ENCODE data around the gene HOXB4.

Gene HOXB4

DNA sequence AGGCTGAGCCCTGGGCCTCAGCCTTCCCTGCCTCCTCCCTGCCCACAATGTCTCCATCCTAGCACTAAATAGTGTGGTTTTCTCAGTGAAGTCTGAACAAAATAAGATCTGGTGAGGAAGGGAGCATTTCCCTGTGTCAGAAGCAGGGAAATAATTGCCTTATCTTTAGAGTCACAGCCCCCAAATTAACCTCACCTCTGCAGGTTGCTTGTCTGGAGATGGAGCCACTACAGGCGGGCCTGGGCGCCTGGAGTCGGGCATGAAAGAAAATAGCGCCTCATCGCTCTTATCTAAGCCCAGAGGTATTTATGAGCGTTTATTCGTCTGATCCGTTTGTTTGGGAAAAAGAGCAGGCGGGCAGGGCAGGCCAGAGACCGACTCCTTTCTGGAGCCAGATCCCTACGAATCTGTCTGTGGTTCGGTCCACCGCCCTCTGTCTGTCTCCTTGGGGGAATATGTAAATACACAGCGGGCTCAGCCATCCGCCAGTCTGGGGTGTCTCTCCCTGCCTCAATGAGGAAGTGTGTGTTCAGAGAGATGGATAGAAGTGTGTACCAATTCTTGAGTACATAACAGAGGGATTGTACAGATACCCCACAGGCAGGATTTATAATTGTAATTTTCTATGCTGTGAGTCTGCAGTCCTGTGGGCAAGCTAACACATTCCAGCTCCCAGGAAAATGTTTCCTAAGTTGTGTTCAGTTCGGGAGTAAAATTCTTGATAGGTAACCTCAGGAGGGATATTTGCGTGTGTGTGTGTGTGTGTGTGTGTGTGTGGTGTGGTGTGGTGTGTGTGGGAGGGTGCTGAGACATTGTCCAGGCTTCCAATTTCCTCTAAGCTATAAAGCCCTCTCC lies 22.3 kb upstream of the HOXB4 start:
- no peak for DNase-seq

DNA sequence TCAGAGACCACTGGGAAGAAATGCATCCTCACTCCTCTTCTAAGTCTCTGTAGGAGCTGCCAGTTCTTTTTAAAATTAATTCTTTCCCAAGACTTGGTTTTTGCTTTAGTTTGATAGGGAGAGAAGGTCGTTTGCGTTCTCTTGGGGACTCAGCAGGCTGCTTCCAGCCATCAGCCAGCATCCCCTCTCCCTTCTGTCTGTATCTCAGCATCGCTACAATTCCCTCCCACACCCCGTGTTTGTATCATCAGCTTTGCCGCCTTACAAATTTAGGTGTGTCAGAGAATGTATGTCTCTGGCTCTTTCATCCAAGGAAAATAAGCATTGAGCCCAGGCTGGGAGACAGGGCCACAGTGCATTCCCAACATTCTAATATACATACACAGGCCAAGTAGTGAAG lies 21.2 kb upstream of the HOXB4 start:
- no peak for DNase-seq

DNA sequence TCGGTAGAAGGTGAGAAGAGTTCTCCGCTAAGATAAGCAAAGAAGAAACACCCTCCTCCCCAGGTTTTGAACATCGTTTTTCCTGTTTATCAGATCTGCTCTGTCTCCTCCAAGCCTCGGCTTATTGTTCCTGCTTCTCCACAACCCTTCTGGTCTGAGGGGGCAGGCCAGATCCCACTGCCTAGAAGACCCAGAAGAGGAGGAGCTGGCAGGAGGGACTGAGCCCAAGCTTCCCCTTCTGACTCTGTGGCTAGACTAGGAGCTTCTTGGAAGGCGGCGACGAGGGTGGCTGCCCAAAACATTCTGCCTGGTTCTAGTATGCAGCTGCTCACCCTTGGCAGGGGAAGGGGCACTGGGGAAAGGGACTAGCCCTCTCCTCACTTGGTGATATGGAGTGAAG lies 20.6 kb upstream of the HOXB4 start:
- no peak for DNase-seq

DNA sequence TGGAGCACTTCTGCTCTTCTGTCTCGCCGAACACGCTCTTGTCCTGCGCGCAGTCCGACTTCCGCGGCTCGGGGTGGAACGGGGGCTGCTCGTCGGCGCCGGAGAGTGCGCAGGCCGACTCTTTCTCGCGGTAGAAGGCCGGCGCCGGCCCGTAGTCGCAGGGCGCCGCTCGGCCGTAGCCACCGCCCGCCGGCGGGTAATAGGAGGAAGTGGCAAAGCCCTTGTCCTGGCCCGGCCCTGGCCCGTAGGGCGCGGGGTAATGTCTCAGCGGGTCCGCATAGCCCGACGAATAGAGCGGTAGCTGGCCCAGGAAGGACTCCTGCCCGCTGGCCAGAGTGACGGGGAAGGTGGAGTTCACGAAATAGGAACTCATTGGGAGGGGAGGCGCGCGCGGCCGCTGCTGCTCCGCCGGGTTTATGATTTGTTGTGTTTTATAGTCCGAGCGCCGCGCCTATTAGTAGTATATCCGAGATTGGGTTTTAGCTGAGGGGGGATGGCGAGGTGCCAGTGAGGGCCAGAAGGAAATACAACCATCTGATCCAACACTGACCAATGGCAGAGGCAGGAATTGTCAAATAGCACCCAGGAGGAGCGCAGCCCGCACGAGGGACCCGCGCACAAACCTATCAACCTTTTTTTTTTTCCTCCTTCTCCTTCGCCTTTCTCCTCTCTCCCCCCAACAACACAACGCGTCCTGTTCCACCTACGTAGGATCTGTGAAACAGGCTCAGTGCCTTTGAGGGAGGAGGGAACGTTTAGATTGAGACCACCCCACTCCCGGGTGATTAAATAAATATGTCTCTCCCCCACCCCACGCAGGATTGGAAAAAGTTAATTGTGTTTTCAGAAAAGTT lies 19.9 kb upstream of the HOXB4 start:
- no peak for DNase-seq

DNA sequence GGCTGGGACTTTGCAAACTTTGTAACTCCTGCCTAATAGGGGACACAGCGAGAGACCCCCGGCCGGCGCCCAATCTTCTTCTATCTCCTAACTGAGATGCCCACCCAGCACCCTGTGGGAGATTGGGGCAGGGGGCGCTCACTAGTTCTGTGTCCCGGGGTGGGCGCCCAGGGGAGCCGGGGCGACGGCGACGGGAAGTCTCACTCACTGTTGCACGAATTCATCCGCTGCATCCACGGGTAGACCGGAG lies 19.3 kb upstream of the HOXB4 start:
- no peak for DNase-seq

DNA sequence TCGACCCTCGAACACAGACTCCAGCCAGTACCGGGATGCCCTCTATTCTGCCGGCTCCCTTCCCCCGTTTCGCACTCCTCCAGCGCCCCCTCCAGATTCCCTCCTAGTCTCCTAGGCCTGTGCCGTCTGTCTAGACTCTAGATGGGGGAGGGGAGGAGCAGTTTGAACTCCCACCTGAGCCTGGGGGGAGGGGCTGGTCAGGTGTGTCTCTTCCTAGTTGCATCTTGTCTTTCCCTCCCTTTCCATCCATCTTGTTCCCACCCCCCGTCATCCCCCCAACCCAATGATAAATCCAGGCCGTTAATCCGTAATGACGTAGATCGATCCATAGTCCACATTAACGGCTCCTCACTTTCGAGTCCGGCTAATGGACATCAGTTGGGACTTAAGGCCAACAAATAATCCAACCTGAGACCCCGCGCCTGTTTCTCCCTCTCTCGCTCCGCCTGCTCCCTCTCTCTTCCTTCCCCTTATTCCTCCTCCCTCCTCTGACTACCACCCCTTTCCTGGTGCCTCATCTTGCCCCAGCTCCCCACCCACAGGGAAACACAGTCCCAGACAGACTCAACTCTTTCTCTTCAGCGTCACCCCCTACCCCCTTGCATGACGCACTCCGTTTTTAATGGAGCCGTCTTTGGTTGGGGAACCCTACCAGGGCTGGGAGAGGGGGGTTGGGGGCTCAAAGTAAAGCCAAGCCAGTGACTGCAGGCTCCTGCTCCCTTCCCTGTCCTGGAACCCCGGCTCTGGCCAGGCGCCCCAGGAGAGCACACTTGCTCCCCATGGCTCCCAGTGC lies 18.8 kb upstream of the HOXB4 start:
- DNase-seq = no peak

DNA sequence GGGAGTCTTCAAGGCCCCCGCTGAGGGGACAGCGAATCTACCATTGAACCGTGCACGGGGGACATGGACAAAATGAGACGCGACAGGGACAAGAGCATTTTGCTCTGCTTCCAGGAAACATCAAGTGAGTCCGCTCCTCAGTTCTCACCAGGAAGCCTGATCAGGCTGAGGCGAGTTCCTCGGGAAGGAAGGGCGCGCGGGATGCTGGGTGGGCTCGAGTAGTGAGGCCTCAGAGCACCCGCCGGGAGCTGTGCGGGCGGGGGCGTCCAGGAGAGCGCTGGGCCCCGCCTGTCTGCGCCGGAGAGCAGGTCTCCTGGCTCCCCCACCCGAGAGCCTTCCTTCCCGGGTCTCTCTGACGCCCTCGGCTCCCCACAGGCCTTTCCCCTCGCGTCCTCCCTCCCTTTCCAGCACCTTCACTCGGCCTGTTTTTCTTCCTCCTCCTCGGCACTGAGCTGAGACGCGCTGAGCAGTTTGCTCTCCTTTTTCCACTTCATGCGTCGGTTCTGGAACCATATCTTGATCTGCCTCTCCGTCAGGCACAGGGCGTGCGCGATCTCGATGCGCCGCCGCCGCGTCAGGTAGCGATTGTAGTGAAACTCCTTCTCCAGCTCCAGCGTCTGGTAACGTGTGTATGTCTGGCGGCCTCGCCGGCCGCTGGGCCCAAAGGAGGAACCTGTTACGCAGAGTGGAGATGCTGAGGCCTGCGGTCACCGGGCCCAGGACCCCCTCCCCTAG lies 18.0 kb upstream of the HOXB4 start:
- no peak for DNase-seq

DNA sequence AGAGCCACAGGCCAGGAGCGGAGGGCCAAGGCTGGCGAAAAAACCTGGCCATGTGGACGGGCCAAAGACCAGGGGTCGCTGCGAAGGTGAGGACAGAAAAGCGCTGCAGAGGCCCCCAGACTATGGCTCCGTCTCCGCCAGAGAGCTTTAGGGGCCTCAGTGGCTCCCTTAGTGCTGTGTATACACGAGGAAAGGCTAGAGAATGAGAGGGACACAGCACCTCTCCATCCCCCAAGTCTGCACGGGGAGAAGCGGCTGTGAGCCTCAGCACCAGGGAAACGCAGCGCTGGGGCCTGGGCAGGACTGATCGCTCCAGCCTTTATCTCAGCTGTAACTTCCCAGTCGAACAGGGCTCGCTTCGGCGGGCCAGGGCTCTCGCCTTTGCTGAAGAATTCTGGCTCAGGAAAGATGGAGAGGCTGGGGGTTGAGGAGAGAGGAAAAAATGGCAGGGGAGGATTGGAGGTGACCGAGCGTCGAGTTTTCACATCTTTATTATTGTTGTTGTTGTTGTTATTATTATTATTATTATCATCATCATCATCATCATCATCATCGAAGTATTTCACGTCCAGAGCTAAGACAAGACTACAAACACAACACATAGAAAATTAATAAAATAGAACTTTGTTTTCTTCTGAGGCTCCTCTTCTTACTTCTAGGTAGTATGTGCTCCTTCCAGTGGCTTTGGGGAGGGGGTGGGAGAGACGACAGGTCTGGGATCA lies 17.3 kb upstream of the HOXB4 start:
- DNase-seq = no peak

DNA sequence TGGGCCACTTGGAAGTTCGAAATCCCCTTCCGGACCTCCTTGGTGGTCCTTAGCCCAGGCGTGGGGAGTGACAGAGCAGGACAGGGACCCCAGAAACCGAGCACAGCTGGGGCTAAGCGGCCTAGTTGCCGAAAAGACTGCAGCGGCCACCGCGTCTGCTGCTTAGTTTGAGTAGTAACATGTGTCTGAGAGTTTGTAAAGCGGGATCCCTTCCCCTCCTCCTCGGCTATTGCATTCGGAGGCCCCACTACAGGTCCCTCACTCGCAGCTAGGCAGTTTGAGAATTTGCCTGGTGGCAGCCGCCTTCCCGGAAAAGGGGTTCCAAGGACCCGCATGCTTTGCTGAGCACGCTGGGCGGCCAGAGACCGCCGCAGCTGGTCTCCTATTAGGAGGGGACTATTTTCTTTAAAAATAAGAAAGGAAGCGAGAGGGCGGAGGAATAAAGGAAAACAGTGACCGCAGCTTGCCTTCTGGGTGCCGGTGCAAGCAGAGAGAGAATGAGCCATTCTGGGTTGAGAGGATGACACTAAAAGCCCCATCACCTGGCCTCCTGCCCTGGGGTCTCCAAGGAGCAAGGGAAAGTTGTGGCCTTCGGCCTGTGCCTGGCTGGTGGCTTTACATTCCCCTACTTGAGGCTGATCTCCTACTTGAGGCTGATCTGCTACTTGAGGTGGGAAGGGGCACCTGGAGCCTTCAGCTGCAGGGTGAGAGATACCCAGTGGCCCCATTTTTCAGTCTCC lies 16.6 kb upstream of the HOXB4 start:
- DNase-seq = no peak

DNA sequence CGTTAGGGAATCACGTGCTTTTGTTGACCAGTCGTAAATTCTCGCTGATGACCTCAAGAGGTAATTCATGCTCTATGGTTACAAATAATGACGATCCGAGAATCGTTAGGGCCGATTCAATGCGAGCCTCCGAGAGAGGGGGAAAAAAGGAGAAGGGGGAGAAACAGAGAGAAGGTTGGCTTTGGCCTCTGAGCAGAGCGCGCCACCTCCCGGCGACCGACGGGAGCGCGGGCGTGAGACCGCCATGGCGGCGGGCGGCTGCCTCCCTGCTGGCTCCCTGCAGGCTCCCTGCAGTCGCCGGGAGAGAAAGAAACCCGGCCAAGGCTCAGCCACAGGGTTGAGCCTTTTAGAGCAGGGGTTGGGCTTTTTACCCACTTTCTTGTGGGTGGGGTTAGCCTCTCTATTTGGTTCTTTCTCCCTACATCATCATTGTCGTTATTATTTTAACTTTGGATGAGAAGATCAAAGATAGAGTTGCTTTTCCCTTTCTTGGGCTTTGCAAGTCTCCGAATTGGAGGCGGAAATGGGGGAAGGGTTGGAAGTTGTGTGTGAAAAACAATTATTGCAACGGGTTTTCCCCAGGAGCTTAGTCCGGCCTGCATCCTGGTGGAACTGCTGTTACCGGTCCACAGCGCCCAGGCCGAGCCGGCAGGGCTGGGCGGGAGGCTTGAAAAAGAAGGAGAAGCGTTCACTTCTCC lies 15.8 kb upstream of the HOXB4 start:
- DNase-seq = peak; percentile 68

DNA sequence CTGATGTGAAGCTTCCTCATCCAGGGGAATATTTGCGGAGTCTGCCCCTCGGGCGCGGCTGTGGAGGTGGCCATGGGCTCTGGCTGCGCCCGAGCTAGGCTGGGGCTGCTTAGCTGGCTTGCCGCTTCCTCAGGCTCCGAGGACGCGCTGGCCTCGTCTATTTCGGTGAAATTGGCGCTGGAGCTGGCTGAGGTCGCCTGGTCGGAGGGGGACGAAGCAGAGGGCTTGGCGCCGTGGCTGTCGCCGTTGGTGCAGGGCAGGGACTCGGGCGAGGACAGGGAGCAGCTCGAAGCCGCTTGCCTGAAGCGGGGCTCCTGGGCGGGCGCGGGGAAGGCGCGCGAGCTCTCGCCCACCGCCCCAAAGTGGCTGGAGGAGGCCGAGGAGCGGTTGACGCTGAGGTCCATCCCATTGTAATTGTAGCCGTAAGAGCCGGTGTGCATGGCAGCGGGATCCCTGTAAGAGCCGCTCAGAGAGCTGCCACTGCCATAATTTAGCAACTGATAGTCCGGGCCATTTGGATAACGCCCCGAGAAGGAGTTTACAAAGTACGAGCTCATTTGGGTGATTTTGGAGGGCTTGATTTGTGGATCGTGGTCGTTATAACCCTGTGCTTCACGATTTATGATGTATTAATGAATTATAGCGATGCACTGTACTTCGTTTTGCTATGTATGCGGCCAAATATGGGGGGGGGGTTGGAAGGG lies 15.1 kb upstream of the HOXB4 start, which contains the start of gene HOXB5:
TSS of gene HOXB5 (minus strand) at position 654 of the 704 bp plus-strand sequence. CDS start at position 557, 97 bp downstream.
- peak; percentile 57 for DNase-seq

DNA sequence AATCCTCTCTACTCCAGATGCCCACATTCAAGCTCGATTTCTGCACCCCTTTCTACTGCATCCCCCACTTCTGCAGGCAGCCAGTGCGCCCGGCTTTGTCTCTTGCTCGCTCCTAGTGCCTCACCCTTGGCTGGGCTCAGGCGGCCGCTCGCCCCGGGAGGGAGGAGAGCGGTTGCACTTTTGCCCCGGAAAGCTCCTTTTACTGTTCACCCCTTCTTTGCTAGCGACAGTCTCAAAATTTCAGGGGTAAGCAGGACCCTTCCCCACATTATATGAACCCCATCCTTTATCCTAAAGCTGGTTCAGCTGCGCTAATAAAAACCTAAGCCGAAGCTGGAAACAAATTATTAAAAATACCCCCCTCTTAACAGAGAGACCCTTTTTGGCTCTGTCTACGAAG lies 14.4 kb upstream of the HOXB4 start:
- no peak for DNase-seq

DNA sequence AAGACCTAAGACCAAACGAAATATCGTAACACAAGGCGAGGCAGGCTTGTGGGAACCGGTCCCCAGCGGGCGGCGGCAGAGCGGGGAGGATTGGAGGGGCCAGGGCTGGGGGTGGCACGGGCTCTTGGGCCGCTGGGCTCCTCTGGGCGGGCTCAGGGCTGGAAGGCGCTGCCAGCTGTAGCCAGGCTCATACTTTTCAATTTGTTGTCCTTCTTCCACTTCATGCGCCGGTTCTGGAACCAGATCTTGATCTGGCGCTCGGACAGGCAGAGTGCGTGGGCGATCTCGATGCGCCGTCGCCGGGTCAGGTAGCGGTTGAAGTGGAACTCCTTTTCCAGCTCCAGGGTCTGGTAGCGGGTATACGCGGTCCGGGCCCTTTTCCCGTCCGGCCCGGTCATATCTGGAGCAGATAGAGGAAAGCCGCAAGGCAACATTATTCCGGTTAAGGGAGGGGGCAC lies 13.9 kb upstream of the HOXB4 start:
- no peak for DNase-seq

DNA sequence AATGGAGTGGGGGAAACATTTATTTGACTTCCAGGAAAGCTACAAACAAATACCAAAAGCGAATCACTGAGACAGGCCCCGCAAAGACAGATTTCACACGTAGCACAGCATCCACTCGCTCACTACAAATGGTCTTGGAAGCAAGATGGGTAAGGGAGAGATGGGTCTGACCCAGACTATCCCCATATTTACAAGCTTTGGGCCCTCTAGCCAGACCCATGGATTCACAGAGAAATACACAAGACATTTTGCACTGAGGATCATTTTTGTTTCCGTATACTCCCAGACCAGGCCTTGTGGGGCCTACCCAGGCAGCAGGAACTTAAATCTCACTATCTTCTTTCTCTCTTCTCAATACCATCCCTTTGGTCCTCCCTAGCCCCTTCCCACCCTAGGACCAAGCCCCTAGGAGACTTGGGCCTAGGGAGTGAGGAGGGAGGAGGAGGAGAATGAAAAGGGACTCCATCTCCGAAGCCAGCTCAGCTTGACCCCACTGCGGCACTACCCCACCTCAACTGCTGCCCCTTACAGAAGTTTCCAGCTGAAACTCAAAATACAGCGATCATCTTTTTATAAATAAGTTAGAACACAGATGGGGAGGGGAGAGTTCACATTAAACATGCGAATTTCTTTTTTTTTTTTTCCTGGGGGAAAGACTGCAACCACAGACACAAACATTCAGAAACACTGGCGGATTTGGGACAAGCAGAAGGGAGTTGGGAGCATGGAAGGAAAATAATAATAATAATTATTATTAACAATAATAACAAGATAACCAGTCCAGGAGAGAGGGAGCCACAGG lies 13.3 kb upstream of the HOXB4 start:
- no peak for DNase-seq

DNA sequence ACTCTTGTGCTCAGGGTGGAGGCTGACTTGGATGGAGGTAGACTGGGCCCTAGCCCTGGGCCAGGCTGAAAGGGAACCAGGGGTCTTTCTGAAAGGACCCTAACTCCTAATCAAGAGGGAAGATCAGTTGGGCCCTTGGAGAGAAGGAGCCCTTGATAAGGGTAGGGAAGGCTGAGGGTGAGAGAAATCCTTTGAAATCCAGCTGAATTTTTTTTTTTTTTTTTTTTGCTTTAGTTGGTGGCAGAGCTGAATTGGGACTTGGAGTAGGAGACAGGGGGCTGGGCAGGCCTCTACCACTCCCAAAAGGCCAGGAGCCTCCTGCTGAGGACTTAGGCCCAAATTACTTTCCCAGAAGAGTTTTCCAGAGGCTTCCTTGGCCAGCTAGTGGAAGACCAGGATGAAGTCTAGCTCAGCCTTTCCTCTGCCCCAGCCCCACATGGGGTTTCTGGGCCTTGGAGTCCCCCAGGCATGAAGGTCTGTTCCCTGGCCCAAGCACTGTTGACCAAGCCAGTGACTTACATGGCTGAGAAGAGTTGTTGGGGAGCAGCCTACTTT lies 12.5 kb upstream of the HOXB4 start:
- no peak for DNase-seq

DNA sequence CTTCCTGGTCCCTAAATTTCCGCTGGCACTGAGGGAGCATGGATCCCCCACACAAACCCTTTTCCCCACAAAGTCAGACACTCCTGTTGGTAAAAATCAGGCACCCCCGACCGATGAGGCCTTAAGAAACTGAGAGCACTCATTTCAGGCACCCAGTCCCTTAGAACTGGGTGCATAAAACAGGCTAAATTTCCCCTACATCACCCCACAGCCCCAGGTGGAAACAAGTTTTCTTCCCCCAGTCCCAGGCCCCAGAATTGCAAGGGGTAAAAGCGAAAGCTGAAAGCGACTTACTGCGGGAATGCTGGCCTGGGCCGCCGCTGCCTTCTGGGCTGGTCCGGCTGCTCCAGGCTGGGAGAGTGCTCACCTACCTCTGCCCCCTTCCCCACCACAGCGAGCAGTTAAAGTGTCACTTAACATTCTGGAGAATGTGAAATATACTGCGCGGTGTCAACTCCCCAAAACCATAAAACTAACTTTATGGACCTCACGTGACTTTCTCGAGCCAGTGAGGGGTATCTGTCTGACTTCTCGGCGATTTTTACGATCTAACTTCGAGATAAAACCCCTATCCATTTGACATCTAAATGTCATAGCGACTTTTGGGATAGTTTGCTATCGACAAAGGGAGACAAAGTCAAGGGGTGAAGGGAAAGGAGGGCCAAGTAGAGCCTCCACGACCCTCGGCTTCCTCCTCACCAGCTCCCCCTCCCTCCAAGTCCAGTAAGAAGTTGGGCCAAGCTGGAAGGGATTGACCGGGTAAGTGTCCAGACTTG lies 11.9 kb upstream of the HOXB4 start, which contains the start of gene HOXB3:
TSS of gene HOXB3 (minus strand) at position 411 of the 776 bp plus-strand sequence. CDS start 37,767 bp downstream, outside the sequence.
- no peak for DNase-seq

DNA sequence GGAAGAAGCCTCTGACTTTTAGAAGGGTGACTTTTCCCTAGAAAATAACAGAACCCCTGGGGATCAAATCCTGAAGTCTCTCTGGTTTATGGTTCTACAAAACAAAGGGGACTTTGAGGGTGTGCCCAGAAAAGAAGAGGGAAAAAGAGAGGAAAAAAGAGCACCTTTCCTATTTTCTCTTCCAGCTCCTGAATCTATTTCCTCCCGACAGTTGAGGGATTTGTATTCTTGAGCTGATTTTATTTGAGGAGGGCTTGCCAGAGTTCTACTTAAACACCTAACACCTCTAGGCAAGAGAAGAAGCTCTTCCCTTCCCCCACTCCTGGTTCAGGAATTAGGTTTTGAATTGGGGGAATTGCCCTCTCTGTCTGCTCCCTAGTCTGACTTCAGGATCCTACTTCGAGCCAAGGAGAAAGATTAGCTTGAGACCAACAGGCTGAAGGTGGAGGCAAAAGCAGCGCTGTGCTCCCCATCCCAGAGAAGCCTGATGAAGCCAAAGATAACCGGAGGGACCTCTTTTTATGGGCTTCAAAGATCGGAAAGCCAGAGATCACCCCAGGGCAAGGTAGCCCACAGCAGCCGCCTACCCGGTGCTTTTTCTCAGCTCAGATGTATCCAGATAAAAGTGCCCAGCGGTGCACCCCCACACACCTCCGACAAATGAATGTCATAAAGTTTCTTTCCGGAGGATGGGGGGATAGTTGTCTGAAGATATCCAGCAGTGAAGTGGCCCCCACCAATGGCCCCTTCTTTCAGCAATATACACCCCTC lies 11.1 kb upstream of the HOXB4 start:
- DNase-seq = no peak

All from NCI-H526 treated with DMSO at 0.1 percent for 48 hours (cell line).